ENCODE results near the gene TPRN. TPM values are rescaled to one million over a fixed set of nuclear protein-coding genes. Genes with fewer than 3 reads are reported as not detected.

TPRN gene
- total and polyA plus RNA-seq, 2 donors: 2.7 to 6.2 TPM

DNA sequence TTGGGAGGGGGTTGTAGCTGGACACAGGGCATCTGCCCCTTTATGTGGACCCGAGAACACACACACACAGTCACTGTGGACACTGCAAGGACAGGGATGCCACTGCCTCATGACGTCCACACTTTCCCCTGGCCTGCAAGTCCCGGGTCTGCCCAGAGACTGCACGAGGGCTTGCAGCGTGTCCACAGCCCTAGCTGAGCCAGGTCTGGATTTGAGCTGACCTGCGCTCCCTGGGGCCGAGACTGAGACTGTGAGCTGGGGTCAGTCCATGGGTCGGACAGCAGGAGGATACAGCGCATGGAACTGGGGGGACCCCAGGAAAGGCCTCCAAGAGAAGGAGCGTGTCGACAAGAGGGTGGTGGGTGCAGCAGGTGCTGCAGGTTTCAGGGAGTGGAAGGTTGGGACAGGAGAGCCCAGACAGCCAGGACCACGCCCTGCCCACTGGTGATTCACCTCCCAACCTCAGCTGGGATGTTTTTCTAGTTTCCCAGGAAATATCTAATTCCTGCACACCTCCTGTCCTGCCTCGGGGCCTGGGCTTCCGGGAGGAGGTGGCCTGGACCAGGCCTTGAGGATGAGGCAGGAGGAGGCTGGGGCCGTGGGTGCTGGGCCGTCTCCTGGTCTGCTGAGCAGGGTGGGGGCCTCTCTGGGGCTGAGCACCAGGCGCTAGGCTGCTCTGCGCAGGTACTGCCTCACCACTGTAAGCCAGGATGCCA is 26.0 kb upstream of the TPRN start:
- 82% methylated on average over 18 of the region's 18 CpGs for WGBS
- no peak for DNase-seq (ENCODE audit: low read depth in 6 of 9, low spot score in 9 of 9)
- Histone ChIP-seq H3K27me3 (ENCODE audit: control insufficient read depth in 2 of 2, insufficient read depth in 1 of 2, low read length in 1 of 2) (peaks cover 20 to 69% of the 10 kb centered on the region in 2 donors), H3K4me3 (ENCODE audit: low read length in 2 of 2) (no peak overlapping the region), H3K9me3 (ENCODE audit: control insufficient read depth in 2 of 2, insufficient read depth in 1 of 2, low read length in 1 of 2) (no peaks in the 10 kb centered on the region), H3K4me1 (ENCODE audit: control insufficient read depth in 2 of 2, insufficient read depth in 2 of 2, low read length in 2 of 2) (peaks cover 17 to 20% of the 10 kb centered on the region in 2 donors), H3K27ac (ENCODE audit: low read depth in 1 of 2, low read length in 1 of 2) (no peak overlapping the region), H3K36me3 (ENCODE audit: control insufficient read depth in 2 of 2, insufficient read depth in 2 of 2, low read length in 1 of 2) (no peaks in the 10 kb centered on the region)

DNA sequence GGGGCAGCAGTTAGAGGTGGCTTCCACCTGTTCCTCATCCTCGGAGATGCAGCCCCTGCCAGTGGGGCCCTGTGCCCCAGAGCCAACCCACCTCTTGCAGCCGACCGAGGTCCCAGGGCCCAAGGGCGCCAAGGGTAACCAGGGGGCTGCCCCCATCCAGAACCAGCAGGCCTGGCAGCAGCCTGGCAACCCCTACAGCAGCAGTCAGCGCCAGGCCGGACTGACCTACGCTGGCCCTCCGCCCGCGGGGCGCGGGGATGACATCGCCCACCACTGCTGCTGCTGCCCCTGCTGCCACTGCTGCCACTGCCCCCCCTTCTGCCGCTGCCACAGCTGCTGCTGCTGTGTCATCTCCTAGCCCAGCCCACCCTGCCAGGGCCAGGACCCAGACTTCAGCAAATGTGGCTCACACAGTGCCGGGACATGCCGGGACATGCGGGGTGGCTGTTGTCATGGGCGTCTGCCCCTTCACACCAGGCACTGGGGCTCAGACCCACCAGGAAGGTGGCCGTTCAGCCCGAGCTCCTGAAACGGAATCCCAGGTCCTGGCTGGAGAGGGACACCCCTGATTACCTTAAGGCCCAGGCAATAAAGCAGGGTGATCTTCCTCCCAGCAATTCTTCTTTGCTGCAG is 25.3 kb upstream of the TPRN start:
- peaks cover 17 to 20% of the 10 kb centered on the region in 2 donors for H3K4me1 ChIP-seq (ENCODE audit: control insufficient read depth in 2 of 2, insufficient read depth in 2 of 2, low read length in 2 of 2)
- DNase-seq (ENCODE audit: low read depth in 6 of 9, low spot score in 9 of 9): no peak

DNA sequence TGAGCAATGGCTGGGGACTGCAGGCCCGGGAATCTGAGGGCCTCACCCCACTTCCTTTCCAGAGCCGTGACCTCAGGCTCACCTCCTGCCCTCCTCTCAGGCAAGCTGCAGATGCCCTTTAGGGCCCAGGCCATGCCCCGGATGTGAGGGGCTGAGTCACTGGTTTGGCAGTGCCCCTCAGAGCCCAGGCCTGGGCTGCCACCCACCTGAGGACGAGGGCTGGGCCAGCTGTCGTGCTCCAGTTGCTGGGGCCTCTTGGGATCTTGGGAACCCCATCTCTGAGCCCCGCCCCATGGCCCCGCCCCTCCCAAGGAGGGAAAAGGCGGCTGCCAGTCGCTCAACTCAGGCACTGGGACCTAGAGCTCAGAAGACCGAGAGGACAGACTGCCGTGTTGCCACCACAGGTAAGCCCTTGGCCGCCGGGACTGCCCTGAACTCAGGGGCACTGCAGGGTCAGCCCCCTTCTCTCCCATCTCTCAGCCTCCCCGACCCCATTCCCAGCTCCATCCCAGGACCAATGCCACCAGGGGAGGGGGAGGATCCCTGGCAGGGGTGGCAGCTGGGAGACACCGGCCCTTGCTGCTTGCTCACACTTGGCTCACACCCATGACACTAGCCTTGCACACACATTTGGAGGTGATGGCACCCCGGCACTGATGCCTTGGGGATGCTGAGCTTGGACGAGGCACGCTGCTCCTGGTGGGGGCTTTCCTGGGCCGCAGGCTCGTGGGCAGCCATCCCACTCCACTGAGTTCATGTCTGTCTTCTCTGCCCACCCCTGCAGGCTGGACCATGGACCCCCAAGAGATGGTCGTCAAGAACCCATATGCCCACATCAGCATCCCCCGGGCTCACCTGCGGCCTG is 24.5 kb upstream of the TPRN start, which contains the start of gene CYSRT1:
TSS of gene CYSRT1 (plus strand) at position 345 of the 865 bp plus-strand sequence. CDS start at position 793, 448 bp downstream.
- Histone ChIP-seq H3K27ac (ENCODE audit: low read depth in 1 of 2, low read length in 1 of 2) (peak within 1 kb of the TSS in 1 of 2 donors; percentile 79), H3K36me3 (ENCODE audit: control insufficient read depth in 2 of 2, insufficient read depth in 2 of 2, low read length in 1 of 2) (no peaks in the 10 kb centered on the region), H3K9me3 (ENCODE audit: control insufficient read depth in 2 of 2, insufficient read depth in 1 of 2, low read length in 1 of 2) (no peaks in the 10 kb centered on the region), H3K4me3 (ENCODE audit: low read length in 2 of 2) (peak within 1 kb of the TSS; percentile 68 to 82), H3K4me1 (ENCODE audit: control insufficient read depth in 2 of 2, insufficient read depth in 2 of 2, low read length in 2 of 2) (peaks cover 17 to 20% of the 10 kb centered on the region in 2 donors), H3K27me3 (ENCODE audit: control insufficient read depth in 2 of 2, insufficient read depth in 1 of 2, low read length in 1 of 2) (peaks cover 25 to 70% of the 10 kb centered on the region in 2 donors)
- WGBS: 57% methylated on average over 23 of the region's 23 CpGs
- DNase-seq (ENCODE audit: low read depth in 6 of 9, low spot score in 9 of 9): no peak

More for the DNA sequence above, 25.3 kb upstream of the TPRN start:
- Histone ChIP-seq H3K27me3 (ENCODE audit: control insufficient read depth in 2 of 2, insufficient read depth in 1 of 2, low read length in 1 of 2) (peaks cover 25 to 70% of the 10 kb centered on the region in 2 donors), H3K4me3 (ENCODE audit: low read length in 2 of 2) (no peak overlapping the region), H3K9me3 (ENCODE audit: control insufficient read depth in 2 of 2, insufficient read depth in 1 of 2, low read length in 1 of 2) (no peaks in the 10 kb centered on the region), H3K36me3 (ENCODE audit: control insufficient read depth in 2 of 2, insufficient read depth in 2 of 2, low read length in 1 of 2) (no peaks in the 10 kb centered on the region), H3K27ac (ENCODE audit: low read depth in 1 of 2, low read length in 1 of 2) (no peak overlapping the region)
- WGBS: 85% methylated on average over 21 of the region's 21 CpGs

DNA sequence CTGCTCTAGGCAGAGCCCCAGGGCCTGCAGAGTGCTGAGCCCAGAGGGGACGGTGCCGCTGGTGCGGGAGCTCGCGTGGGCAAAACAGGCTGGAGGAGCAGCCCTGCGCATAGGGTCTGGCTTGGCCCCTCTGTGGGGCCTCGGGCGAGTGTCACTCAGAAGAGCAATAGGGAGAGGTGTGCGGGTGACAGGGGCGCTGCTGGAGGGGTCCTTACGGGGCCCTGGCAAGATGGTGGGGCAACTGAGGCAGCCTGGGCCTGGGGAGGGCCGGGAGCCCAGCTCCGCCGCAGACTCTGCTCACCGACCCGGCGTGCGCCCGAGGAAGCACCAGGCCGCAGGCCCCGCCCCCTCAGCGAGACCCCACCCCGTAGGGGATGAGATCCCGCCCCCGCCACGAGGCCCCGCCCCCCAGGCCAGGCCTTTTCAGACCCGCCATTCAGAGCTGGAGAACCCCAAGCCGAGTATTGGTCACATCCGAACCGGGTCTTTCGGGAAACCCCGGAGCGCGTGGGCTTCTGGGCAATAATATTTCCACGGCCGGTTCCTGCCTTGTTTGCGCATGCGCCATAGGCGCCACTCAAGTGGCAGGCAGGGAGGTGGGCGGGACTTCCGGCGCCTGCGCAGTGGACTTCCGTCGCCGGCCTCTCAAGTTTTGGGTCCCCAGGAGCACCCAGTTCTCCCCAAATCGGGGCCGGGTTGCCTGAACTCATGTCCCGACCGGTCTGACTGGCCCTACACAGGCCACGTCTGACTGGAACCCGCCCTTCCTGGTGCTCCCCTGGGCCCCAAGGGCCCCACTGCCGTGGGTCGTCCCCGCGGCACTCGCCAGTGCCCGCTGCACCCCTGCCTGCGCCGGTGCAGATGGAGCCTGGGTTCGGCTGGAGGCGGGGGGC is 22.8 kb upstream of the TPRN start:
- Histone ChIP-seq H3K9me3 (ENCODE audit: control insufficient read depth in 2 of 2, insufficient read depth in 1 of 2, low read length in 1 of 2) (no peaks in the 10 kb centered on the region), H3K4me3 (ENCODE audit: low read length in 2 of 2) (peak overlapping the region; percentile 68 to 82), H3K36me3 (ENCODE audit: control insufficient read depth in 2 of 2, insufficient read depth in 2 of 2, low read length in 1 of 2) (no peaks in the 10 kb centered on the region), H3K4me1 (ENCODE audit: control insufficient read depth in 2 of 2, insufficient read depth in 2 of 2, low read length in 2 of 2) (peaks cover 17 to 20% of the 10 kb centered on the region in 2 donors), H3K27me3 (ENCODE audit: control insufficient read depth in 2 of 2, insufficient read depth in 1 of 2, low read length in 1 of 2) (peaks cover 25 to 56% of the 10 kb centered on the region in 2 donors), H3K27ac (ENCODE audit: low read depth in 1 of 2, low read length in 1 of 2) (peak overlapping the region; percentile 79 to 92)
- under 1% methylated on average over 63 of the region's 63 CpGs for WGBS
- DNase-seq (ENCODE audit: low read depth in 6 of 9, low spot score in 9 of 9): peak; percentile 90 to 98 (median 93)

DNA sequence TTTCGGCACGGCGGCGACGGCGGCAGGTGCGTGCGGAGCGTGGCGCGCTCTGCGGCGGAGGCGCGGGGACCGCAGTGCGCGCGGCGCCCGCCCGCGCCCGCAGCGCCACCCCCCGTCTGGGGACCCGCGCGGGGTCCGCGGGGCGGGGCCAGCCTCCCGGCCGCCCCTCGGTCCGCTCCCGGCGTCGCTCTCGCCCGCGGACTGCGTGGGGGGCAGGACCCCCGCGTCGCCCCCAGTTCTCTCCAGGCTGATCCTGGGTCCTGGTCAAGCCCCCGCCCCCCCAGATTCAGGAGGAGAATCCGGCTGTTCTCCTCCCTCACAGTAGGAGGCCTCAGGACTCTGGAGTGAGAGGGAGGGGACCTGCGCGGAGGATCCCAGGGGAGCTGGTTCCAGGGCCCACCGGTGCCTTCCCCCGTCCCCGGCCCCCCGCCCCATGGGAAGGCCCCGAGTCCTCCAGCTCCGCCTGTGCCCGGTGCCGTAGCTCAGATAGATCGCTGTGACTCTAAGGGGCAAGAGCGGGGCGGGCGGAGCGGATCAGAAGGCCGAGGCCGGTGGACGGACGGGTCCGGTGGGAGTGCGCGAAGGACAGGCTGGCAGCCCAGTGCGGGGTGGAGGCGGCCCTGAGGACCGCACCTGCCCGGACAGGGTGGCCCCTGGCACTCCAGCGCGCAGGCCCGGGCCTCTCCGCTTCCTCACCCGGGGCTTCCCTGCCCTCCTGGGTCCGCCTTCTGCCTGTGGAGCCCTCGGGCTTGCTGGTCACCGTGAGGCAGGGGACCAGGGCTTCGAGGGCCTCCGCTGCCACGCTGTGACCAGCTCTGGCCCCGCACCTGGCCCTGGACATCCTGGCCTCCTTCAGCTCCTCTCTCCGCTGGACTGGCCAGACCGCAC is 21.9 kb upstream of the TPRN start, which contains the start of gene RNF208:
TSS of gene RNF208 (minus strand) at position 51 of the 888 bp plus-strand sequence. CDS start 1,028 bp downstream, outside the sequence.
- WGBS: 4% methylated on average over 88 of the region's 88 CpGs
- Histone ChIP-seq H3K36me3 (ENCODE audit: control insufficient read depth in 2 of 2, insufficient read depth in 2 of 2, low read length in 1 of 2) (peaks cover 0 to under 1% of the 10 kb centered on the region in 2 donors), H3K27me3 (ENCODE audit: control insufficient read depth in 2 of 2, insufficient read depth in 1 of 2, low read length in 1 of 2) (peaks cover 23 to 52% of the 10 kb centered on the region in 2 donors), H3K9me3 (ENCODE audit: control insufficient read depth in 2 of 2, insufficient read depth in 1 of 2, low read length in 1 of 2) (no peaks in the 10 kb centered on the region), H3K27ac (ENCODE audit: low read depth in 1 of 2, low read length in 1 of 2) (peak within 1 kb of the TSS; percentile 43 to 92), H3K4me1 (ENCODE audit: control insufficient read depth in 2 of 2, insufficient read depth in 2 of 2, low read length in 2 of 2) (peaks cover 17% of the 10 kb centered on the region in 2 donors), H3K4me3 (ENCODE audit: low read length in 2 of 2) (peak within 1 kb of the TSS; percentile 68 to 82)
- DNase-seq (ENCODE audit: low read depth in 6 of 9, low spot score in 9 of 9): no peak

DNA sequence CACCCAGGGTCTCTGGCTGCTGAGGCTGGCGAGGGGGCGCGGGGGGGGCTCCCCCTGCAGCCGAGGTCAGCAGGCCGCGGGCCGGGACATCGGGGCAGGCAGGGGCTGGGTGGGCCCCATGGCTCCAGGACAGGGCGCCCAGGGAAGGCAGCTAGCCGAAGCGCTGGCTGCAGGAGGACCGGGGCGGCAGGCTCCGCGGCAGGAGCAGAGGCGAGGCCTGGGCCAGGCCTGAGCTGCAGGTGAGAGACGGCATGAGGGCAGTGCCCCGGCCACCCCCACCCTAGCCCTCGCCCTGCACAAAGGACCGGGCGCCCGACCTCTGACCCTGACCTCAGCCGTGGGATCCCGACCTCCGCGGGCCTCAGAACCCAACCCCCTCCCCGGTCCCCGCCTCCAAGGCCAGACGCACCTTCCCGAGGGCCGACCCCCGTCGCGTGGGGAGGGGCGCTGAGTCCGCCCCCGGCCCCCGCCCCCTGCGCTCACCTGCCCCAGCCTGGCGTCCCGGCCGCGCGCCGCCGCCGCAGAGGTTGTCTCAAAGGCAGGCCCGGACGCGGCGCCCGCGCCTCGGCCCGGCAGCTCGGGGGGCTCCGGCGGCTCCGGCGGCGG is 21.1 kb upstream of the TPRN start:
- H3K27ac ChIP-seq (ENCODE audit: low read depth in 1 of 2, low read length in 1 of 2): no peak overlapping the region
- no peak for DNase-seq (ENCODE audit: low read depth in 6 of 9, low spot score in 9 of 9)

DNA sequence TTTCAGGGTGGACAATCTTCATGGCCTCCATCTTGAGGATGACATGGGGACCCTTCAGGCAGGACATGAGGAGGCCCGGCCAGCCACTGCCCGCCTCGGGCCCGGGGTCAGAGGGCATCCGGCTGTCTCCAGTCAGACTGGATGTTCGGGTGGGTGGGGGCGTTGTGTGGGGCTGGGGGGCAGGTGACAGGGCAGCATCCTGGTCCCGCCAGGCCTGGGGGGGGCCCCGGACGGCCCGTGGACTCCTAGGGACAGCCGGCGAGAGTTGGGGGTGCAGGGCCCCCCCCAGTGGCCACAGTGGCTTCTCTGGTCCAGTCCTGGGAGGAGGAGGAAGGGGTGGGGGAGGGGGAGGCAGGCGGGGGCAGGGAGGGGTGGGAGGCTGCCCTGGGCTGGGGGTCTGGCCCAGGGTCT is 20.6 kb upstream of the TPRN start:
- 95% methylated on average over 14 of the region's 14 CpGs for WGBS
- H3K27ac ChIP-seq (ENCODE audit: low read depth in 1 of 2, low read length in 1 of 2): no peak overlapping the region
- DNase-seq (ENCODE audit: low read depth in 6 of 9, low spot score in 9 of 9): no peak
- H3K27me3 ChIP-seq (ENCODE audit: control insufficient read depth in 2 of 2, insufficient read depth in 1 of 2, low read length in 1 of 2): peaks cover 19 to 39% of the 10 kb centered on the region in 2 donors
- H3K4me1 ChIP-seq (ENCODE audit: control insufficient read depth in 2 of 2, insufficient read depth in 2 of 2, low read length in 2 of 2): peaks cover 14 to 17% of the 10 kb centered on the region in 2 donors
- peaks cover 4 to 12% of the 10 kb centered on the region in 2 donors for H3K36me3 ChIP-seq (ENCODE audit: control insufficient read depth in 2 of 2, insufficient read depth in 2 of 2, low read length in 1 of 2)
- H3K4me3 ChIP-seq (ENCODE audit: low read length in 2 of 2): no peak overlapping the region
- H3K9me3 ChIP-seq (ENCODE audit: control insufficient read depth in 2 of 2, insufficient read depth in 1 of 2, low read length in 1 of 2): no peaks in the 10 kb centered on the region

More for the DNA sequence above, 21.1 kb upstream of the TPRN start:
- peaks cover 3 to 6% of the 10 kb centered on the region in 2 donors for H3K36me3 ChIP-seq (ENCODE audit: control insufficient read depth in 2 of 2, insufficient read depth in 2 of 2, low read length in 1 of 2)
- no peaks in the 10 kb centered on the region for H3K9me3 ChIP-seq (ENCODE audit: control insufficient read depth in 2 of 2, insufficient read depth in 1 of 2, low read length in 1 of 2)
- peaks cover 14 to 17% of the 10 kb centered on the region in 2 donors for H3K4me1 ChIP-seq (ENCODE audit: control insufficient read depth in 2 of 2, insufficient read depth in 2 of 2, low read length in 2 of 2)
- 14% methylated on average over 61 of the region's 61 CpGs for WGBS
- peak overlapping the region in 1 of 2 donors; percentile 68 for H3K4me3 ChIP-seq (ENCODE audit: low read length in 2 of 2)
- peaks cover 19 to 44% of the 10 kb centered on the region in 2 donors for H3K27me3 ChIP-seq (ENCODE audit: control insufficient read depth in 2 of 2, insufficient read depth in 1 of 2, low read length in 1 of 2)

All from thymus (tissue), 11 donors.